HG03159 (cell line): Measurements from ENCODE around the gene PDZK1IP1.
A peak's percentile ranks its signal among the peaks of the same experiment; 100 is the strongest.
"Not testable (repeated sequence)": the region's sequence is repeated elsewhere in the genome, so short reads cannot be mapped to it uniquely, and the experiment has no call there.

Experiments used
- ATAC-seq: cut with Tn5 transposase; IDR thresholded peaks from one replicate; pipeline ENCODE4 v1.9.1; 2021; ENCODE audit warnings: mild to moderate bottlenecking, moderate library complexity; ENCODE audit not compliant: unreplicated experiment

The PDZK1IP1 gene

GRCh38 chr1:47198214-47198613, 8.4 kb upstream of the PDZK1IP1 start:
- ATAC-seq, result no peak

GRCh38 chr1:47196622-47197021, 6.8 kb upstream of the PDZK1IP1 start:
- no peak for ATAC-seq

DNA sequence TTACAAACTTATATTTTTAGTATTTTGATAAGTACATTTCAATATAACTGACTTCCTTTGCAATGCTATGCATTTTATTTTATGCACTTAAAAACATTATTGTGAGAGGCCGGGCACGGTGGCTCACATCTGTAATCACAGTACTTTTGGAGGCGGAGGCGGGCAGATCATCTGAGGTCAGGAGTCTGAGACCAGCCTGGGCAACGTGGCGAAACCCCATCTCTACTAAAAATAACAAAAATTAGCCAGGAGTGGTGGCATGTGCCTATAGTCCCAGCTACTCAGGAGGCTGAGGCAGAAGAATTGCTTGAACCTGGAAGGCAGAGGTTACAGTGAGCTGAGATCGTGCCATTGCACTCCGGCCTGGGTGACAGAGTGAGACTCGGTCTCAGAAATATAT, 6.1 kb upstream of the PDZK1IP1 start:
- ATAC-seq, result not testable (repeated sequence)

DNA sequence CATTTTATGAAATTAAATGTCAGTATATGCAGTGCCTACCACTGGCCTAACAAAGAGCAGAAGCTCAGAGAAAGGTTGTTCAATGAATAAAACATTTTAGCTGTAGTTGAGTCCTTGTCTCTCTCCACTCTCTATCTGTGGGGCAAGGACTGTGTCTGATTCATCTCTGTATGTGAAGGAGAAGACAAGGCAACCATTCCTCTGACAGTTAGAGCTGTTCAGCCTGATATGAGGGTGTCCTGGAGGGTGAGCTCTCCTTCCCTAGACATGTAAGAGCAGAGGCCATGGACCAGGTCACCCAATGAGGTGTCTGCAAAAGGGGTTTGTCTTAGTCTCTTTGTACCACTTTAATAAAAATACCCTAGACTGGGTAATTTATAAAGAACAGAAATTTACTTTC, 4.5 kb upstream of the PDZK1IP1 start:
- ATAC-seq, result no peak

DNA sequence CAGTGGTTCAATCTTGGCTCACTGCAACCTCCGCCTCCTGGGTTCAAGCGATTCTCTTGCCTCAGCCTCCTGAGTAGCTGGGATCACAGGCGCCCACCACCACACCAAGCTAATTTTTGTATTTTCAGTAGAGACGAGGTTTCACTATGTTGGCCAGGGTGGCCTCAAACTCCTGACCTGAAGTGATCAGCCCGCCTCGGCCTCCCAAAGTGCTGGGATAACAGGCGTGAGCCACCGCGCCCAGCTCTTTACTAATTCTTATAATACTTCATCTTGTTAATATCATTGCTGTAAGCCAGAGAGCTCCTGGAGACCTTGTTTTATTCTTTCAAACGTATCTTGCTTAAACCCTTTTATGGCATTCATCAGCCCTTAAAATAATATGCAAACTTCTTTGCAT, 3.7 kb upstream of the PDZK1IP1 start:
- ATAC-seq, result not testable (repeated sequence)

DNA sequence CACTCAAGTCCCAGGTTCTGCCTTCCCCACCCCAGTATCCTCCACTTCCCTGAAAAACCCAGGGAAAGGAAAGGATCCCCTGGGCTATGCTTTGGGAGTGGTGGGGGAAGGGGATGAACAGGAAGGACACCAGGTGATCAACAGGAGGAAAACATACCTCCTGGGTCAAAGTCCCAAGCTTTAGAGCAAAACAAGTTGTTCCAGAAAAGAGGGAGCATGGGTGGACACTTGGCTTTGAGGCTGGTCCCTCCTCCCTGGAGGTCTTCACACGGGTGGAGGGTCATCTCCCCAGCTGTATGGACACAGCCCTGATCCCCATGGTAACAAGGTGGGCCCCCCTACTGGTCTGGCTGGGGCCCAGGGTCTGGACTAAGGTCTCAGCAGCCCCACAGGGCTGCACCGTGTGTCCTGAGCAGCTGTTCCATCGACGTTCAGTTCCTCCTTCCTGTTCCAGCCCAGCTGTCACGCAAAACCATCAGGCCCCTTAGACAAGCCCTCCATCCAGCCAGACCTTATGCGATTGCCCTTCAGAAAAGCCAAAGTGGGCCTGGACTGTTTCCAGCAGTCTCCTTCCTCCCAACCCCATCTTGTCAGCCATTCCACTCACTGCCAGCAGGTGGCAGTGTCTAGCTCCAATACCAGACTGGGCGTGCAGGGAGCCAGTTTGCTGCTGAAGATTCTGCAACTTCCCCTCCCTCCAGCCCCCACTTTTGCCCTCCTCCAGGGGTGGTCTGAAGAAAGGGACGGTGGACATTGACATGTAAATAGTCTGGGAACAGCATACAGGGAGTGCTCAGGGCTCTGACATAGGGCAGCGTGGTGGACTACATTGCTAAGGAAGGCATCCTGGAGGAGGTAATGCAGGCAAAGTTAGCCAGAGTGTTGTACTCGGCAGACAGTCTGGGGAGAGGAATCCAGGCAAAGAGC, 2.9 kb upstream of the PDZK1IP1 start:
- ATAC-seq, result peak; percentile 67

DNA sequence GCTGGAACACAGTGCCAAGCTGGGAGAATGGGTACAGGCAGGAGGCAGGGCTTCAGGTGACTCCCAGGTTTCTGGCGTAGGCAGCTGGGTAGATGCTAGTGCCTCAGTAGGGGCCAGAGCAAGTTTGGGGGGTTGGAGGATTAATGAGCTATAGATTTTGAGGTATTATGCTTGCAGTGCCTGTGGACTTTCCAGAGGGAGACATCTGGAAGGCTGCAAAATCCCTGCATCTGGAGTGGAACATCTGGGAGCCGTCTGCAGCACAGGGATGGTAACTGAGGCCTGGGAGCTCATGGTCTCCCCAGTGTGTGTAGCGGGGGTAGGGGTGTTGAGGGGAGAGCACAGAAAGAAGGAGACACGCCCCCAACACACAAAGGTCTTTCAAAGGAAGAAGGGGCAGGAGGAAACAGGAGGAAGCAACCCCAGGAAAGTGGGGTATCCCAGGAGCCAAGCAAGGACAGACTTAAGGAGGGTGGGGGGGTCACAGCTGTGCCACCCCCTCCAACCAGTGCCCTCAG, 2.2 kb upstream of the PDZK1IP1 start:
- no peak for ATAC-seq

DNA sequence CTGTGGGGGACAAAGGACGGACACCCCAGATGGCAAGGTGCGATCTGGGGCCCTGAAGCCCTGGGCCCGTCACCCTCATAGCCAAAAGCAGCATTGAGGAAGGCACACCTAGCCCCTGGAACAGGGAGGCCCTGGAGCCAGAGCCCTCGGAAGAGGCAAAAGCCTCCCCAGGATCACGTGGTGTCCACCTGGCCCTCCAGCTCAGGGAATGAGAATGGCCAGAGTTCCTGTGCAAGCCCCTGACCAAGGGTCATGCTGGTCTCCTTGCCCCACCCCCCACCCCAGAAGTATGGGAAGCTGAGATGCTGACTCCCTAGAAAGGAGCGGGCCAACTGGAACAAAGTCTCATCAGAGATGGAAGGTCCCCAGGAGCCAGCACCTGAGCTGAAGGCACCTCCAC, 1.0 kb upstream of the PDZK1IP1 start:
- no peak for ATAC-seq

DNA sequence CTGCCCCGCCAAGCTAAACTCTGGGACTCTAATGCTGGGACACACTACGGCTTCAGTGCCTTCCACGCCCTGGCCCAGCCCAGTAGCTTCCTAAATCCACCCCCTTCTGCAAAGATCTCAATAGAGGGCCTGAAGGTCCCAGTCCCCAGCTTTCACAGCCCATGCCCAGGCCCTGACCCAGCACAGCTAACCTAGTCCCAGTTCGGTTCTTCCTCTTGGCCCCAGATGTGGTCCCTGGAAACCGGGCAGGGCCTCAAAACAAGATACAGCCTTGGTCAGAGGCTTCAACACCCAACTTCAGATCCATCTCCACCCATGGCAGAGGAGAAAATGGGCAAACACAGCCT, 646 bp upstream of the PDZK1IP1 start:
- no peak for ATAC-seq

DNA sequence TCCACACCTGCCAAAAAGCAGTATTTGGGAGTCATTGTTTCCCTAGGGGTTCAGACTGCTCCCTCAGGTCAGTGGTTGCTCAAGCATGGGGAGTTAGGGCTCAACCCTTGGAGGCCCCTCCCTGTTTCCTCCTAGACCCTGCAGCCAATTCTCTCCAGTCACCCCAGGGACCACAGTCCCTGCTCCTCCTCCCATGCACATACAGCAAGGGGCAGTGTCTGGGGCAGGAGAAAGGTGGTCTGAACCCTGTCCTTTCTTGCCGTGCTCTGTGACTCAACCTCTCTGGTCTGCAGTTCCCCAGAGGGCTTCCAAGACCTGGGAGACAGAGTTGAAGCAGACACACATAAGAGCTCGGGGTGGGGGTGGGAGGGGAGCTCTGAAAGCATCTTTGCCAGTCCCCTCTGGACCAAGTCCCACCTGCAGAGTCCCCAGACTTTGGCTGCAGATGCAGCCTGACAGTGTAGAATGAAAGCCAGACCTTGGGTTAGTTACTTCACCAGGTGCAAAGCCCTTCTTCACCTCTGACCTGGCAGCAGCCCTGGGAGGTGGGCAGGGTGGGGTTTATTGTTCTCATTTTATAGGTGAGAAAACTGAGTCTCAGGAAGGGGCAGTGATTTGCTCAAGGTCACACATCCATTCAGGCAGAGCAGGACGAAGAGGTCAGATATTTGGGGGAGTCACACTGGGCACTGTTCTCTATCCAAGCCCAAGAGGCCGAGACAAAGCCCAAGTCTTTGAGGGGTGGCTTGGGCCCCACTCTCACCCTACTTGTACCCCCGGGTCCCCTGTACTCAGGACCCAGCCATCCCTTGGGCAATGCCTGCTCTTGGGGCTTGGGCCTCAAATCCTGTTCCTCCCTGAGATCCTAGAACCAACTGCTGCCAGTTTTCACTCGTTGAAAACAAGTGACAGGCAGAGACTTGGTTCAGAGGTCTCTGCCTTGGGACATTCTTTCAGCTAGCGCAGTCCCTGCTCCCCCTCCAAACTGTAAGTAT, 748 bp downstream of the PDZK1IP1 start:
- ATAC-seq, result no peak

- ATAC-seq, result no peak
Measured at GRCh38 chr1:47187926-47188250, 1.9 kb downstream of the PDZK1IP1 start.

DNA sequence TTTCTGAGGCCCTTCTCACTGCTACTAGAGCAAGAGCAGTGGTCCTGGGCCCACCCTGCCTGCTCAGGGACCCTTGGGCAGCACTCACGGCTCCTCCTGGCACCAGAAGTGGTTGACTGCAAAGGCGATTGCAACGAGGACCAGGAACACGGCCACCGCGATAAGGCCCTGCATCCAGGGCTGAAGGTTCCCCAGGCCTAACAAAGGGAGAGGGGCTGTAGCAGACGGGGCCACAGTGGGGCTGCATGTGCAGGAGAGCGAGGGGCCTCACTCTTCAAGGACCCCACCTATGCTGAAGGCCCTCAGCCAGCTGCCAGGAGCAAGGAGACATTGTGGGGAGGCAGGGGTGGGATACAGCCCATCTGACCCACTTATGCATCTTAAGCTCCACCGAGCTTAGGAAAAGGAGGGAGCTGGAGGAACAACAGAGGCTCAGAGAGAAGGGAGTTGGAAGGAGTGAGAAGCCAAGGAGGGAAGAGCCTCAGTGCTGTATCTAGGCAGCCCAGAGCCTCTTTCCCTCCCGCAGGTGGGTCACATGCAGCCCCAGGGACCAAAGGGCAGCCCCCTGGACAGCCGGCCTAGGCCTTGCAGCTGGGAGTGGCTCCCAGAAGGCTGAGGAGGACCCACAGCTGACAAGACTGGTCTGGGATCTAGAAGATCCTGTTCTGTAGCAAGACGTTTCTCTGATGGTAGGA, 2.5 kb downstream of the PDZK1IP1 start:
- ATAC-seq, result no peak

DNA sequence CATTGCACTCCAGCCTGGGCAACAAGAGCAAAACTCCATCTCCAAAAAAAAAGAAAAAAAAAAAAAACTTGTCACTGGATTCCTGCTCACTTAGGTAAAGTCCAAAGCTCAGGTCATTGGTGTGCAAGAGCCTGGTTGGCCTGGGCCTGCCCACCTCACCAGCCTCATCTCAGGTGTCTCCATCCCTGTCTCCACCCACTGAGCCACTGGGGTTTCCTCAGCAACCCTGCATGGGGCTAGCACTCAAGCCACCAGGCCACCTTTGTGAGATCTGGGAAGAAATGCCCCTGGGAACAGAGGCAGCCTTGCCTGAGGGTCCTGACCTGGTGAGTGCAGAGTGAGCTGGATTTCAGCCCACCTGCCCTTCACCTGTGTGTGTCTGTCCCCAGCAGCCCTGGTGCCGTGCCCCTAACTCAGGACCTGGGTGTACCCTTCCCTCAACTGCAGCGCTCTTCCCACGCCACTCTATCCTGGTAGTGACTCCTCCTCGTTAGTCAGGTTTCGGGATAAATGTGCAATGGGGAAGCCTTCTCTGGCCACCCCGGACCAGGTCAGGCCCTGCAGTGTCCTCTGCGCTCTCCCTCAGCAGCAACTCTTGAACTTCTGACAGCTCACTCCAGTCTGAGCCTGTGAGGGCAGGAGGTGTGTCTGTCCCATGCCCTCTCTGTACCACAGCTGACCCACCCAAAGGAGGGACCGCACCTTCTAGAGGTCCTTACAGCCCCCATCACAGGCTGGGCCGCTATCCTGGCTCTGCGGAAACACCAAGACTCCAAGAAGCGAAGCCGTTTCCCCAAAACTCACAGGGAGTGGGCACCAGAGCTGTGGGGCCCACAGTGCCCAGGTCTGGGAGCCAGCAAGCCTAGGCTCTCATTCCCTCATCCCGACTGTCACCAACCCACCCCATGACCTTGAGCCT, 3.3 kb downstream of the PDZK1IP1 start:
- no peak for ATAC-seq

DNA sequence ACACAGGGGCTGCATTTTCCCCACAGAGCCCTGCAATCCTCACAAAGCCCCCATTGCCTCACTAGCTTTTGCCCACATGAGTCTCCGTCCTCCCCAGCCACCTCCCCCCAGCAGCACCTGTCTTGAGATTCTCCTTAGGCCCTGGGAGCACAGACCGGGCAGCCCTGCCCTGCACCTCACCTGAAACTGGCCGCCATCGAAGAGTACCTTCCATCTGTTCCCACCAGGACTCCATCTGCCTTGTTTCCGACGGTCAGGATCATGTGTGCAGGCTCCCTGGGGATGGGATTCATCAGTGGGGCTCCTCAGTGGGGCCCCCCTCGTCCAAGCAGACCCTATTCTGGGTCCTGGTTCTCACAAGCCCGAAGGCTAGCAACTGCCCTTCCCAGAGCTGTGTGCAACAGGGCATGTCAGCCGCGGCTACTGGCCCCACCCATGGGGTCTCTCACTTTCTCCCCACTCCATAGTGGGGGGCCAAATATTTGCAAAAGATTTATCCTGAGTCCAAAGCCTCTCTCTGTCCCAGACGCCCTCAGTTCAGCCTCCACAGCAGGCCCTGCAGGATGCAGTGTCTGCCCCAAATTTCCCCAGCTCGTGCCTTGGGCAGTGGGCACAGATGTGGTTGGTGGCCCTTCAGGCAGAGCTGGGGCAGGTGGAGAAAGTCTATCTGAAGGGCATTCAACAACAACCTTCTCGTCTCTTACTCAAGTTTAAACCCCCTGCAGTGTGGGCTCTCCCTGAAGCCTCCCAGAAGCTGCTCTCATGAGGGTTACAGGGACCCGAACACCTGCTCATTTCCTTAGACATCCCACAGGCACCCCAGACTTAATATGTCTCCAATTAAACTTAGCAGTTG, 4.8 kb downstream of the PDZK1IP1 start:
- no peak for ATAC-seq

DNA sequence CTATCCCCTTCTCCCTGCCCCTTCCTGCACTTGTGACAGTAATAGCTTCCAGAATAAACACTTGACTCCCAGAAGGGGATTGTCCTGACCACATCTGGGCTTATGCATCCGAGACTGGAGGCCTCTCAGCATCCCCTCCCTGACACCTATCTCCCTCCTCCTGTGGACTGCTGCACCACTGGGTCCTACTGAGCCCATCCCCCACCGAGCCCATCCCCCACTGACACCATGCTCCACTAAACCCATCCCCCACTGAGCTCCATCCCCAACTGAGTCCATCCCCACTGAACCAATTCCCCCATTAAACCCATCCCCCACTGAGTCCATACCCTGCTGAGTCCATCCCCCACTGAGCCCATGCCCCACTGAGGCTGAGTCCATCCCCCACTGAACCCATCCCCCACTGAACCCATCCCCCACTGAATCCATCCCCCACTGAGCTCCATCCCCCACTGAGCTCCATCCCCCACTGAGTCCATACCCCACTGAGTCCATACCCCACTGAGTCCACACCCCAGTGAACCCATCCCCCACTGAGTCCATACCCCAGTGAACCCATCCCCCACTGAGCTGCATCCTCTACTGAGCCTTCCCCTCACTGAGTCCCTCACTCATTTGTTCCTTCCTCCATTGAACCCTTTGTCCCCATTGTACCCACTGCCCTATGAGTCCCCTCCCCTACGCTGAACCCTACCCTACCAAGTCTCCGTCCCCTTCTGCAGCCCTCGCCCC, 5.6 kb downstream of the PDZK1IP1 start:
- no peak for ATAC-seq

GRCh38 chr1:47183308-47184089, 6.3 kb downstream of the PDZK1IP1 start:
- no peak for ATAC-seq

GRCh38 chr1:47182676-47183235, 7.1 kb downstream of the PDZK1IP1 start:
- ATAC-seq, result no peak
